Measurements from ENCODE around the gene FOXN1. TPM values are rescaled to one million over a fixed set of nuclear protein-coding genes. Genes with fewer than 3 reads are reported as not detected.

FOXN1 gene
- total and polyA plus RNA-seq, 2 of the 13 experiments (the other 11 are each of a cell fraction or from before 2014, with no cell fraction given), result 0.01 TPM; not detected in 1

GRCh38 chr17:28572259-28573039 is 66.3 kb downstream of the FOXN1 start:
- POLR2A ChIA-PET, result interaction anchor here (0.8 kb wide), 1 partner anchor 27 kb away, joined by 3 read pairs; no protein-coding TSS in a partner anchor
- no peak for FAIRE-seq
- in situ Hi-C loops (cut with HindIII; ENCODE audit: extremely low pct_ligation_motif_present, low pct_unique_long_range_greater_than_20kb), result loop anchor here (5.0 kb wide), 1 partner anchor 50 kb away; no protein-coding TSS in a partner anchor
- TF ChIP-seq ZNF646 (CRISPR knock-in tag; IDR thresholded peaks at IDR 0.05) (0 out of 2 replicates have a peak, but pooled peaks have one; percentile 30), ZNF367 (CRISPR knock-in tag; IDR thresholded peaks at IDR 0.05; ENCODE audit: borderline replicate concordance) (no peak), HNRNPL (IDR thresholded peaks at IDR 0.05; ENCODE audit: low read depth, low read length) (0 out of 2 replicates have a peak, but pooled peaks have one; percentile 35), ZNF687 (CRISPR knock-in tag; IDR thresholded peaks at IDR 0.05) (peak; percentile 29; the same call in 1 of the 2 replicates), ZNF18 (CRISPR knock-in tag; IDR thresholded peaks at IDR 0.05; ENCODE audit: insufficient replicate concordance) (peak; percentile 18), NRL (CRISPR knock-in tag; IDR thresholded peaks at IDR 0.05; ENCODE audit: borderline replicate concordance) (0 out of 2 replicates have a peak, but pooled peaks have one; percentile 44)

More at GRCh38 chr17:28572259-28573039, 66.3 kb downstream of the FOXN1 start:
- Histone ChIP-seq H4K20me1 (ENCODE audit: insufficient read depth, low read length) (no peaks in the 10 kb centered on the region), H3K27ac (ENCODE audit: extremely low read length, insufficient read depth, low read length) (peak overlapping the region; percentile 10), H3K4me2 (ENCODE audit: low read depth, low read length) (peak overlapping the region; percentile 94), H3K4me3 (replicated peaks in 1 of 3; ENCODE audit: insufficient read depth in 1 of 3, low read depth in 2 of 3, low read length in 3 of 3) (peak overlapping the region; percentile 57 to 95 (median 92); a peak in 5 of 6 replicates), H3K4me1 (ENCODE audit: insufficient read depth, low read length) (peaks cover 61% of the 10 kb centered on the region), H3K9me3 (ENCODE audit: low read length) (no peaks in the 10 kb centered on the region), H3K79me2 (ENCODE audit: insufficient read depth, low read length) (peaks cover 17% of the 10 kb centered on the region), H3K9ac (ENCODE audit: insufficient read depth, low read depth, low read length) (peak overlapping the region; percentile 68; the same call in 1 of the 2 replicates), H2AFZ (ENCODE audit: low read length) (peak overlapping the region; percentile 32), H3K36me3 (replicated peaks in 1 of 2; ENCODE audit: control insufficient read depth in 1 of 2, insufficient read depth in 2 of 2, low read length in 2 of 2) (peaks cover 0 to 2% of the 10 kb centered on the region in 2 experiments; a peak in 3 of 5 replicates), H3K27me3 (ENCODE audit: control insufficient read depth in 1 of 2, insufficient read depth in 2 of 2, low read length in 2 of 2) (no peaks in the 10 kb centered on the region)
- CTCF ChIA-PET (ENCODE audit: low intra/inter-chr PET ratio, low total read pairs), result no interaction called here
- BruUV-seq (replicated peaks), result no TSS peak
- no peak for ATAC-seq
- WGBS (ENCODE audit: low lambda C conversion rate), result 20% methylated on average over 2 of the region's 5 CpGs
- DNase-seq (ENCODE audit: low spot score), result no peak
- intact Hi-C loops (cut with micrococcal nuclease; ENCODE audit: unreplicated experiment), result no loop called here

All from HepG2 (cell line).